Mucosa of rectum (tissue), 2 donors: Measurements from ENCODE around the gene ALDH16A1.

Experiments used
- H3K27ac ChIP-seq, 2 donors: one replicate each; pipeline ENCODE4 v1.7.0; 2013; ENCODE audit warnings: inconsistent platforms in 2 of 2, low read depth in 2 of 2, low read length in 2 of 2
- H3K27me3 ChIP-seq, 2 donors: one replicate each; pipeline ENCODE4 v1.7.0; 2013; ENCODE audit warnings: low read length in 2 of 2; ENCODE audit not compliant: control insufficient read depth in 2 of 2, insufficient read depth in 2 of 2
- H3K36me3 ChIP-seq, 2 donors: one replicate each; pipeline ENCODE4 v1.7.0; 2013; ENCODE audit warnings: low read length in 2 of 2; ENCODE audit not compliant: control insufficient read depth in 2 of 2, insufficient read depth in 2 of 2
- H3K4me1 ChIP-seq, 2 donors: one replicate each; pipeline ENCODE4 v1.7.0; 2013; ENCODE audit warnings: low read length in 2 of 2, mild to moderate bottlenecking in 1 of 2; ENCODE audit not compliant: control insufficient read depth in 2 of 2, insufficient read depth in 2 of 2
- H3K4me3 ChIP-seq, 2 donors: one replicate each; pipeline ENCODE4 v1.7.0; 2013; ENCODE audit warnings: low read length in 2 of 2
- H3K9ac ChIP-seq, 2 donors: one replicate each; pipeline ENCODE4 v1.7.0; 2013; ENCODE audit warnings: low read length in 2 of 2, low read depth in 1 of 2, mild to moderate bottlenecking in 1 of 2
- H3K9me3 ChIP-seq, 2 donors: one replicate each; pipeline ENCODE4 v1.7.0; 2013; ENCODE audit warnings: low read length in 2 of 2; ENCODE audit not compliant: control insufficient read depth in 2 of 2
- donor health status: healthy.
- donor health status: Normal muscosa, but diverticular disease.

The ALDH16A1 gene

DNA sequence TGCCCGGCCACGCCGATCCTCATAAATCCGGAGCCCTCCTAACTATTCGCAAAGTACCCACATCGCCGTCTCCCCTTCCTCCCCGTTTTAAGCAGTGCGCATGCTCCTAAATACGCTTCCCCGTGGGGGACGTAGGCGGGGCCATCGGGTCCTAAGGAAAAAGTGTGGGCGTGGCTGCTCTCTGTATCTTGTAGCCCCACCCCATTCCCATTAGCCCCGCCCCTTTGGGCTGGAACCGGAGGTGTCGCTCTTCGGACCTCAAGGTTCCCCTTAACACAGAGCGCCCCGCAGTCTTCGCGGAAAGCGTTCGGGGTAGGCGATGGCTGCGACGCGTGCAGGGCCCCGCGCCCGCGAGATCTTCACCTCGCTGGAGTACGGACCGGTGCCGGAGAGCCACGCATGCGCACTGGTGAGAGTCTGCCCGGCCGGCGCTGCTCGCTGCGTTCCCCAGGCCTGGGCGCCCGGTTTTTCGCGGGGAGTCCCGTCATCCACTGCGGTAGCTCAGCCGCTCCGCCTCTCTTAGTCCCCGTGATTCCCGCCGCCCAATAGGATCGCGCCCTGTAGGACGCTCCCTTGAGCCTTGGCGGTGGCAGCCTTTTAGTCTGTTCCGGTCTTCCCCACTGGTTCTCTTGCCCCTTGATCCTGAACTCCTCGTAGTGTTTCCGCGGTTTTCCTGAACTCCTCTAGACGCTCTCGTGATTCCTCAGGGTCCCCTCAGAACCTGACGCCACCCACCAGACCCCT, at the start of gene ALDH16A1:
ALDH16A1 (plus strand) TSS at position 213 of the 744 bp plus-strand sequence; CDS start at position 320, 107 bp downstream.
- Histone ChIP-seq H3K9ac (peak within 1 kb of the TSS; percentile 74 to 95), H3K4me3 (peak within 1 kb of the TSS; percentile 70 to 96), H3K4me1 (peaks cover 14 to 24% of the 10 kb centered on the region in 2 donors), H3K27me3 (no peaks in the 10 kb centered on the region), H3K36me3 (peaks cover 5 to 10% of the 10 kb centered on the region in 2 donors), H3K27ac (peak within 1 kb of the TSS; percentile 85 to 98), H3K9me3 (no peaks in the 10 kb centered on the region)

DNA sequence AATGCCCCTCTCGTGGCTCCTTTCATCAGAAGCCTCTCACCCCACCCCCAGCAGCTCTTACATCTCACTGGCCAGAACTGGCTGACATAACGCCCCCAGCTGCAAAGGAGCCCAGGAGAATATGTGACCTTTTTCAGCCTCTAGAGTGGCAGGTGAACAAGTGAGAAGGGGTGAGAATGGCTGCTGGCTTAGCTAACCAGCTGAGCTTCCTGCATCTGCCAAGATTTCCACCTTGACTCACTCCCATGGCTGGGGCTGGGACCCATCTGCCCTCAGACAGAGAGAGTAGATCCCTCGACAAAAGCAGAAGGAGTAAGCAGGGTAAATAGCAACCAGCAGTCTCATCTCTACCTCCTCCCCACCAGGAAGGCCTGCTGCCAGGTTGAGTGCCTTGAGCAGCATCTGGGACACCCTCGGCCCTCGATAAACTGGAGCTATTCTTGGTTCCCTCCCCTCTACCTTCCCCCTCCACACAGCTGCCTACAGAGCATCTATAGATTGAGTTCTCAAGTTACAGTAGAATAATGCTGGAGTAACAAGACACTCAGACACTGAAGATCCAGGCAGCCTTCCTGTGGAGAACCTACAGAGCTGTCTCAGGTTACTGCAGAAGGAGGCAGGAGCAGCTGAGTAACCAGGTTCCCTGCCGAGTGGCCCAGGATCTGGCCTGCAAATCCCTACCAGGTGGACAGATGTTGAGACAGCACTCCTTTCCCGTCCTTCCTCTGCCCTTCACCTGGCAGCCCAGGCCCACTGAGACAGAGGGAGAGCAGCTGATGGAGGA, 49.4 kb upstream of the ALDH16A1 start:
- no peaks in the 10 kb centered on the region for H3K9me3 ChIP-seq
- no peaks in the 10 kb centered on the region for H3K27me3 ChIP-seq
- H3K4me3 ChIP-seq: no peak overlapping the region
- no peaks in the 10 kb centered on the region for H3K4me1 ChIP-seq
- H3K9ac ChIP-seq: no peak overlapping the region
- no peak overlapping the region for H3K27ac ChIP-seq
- no peaks in the 10 kb centered on the region for H3K36me3 ChIP-seq

DNA sequence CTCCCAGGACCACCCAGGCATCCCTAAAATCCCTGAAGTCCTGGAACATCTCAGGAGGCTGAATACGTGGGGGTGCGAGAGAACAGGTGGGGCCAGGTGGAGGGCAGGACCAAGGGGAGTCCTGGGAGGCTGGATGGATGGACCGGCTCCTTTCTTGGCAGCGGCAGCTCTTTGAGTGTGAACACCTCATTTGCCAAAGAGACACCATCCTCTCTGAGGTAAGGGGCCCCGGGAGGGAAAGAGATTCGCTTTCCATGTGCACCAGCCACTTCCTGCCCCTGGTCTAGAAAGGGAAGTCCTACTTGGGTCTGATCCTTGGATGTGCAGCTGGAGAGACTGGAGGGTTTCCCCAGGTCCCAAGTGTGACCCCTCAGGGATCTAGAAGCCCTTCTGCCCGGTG, 45.9 kb upstream of the ALDH16A1 start:
- Histone ChIP-seq H3K36me3 (no peaks in the 10 kb centered on the region), H3K27ac (no peak overlapping the region), H3K9me3 (no peaks in the 10 kb centered on the region), H3K9ac (no peak overlapping the region), H3K27me3 (no peaks in the 10 kb centered on the region), H3K4me1 (peaks cover 0 to 7% of the 10 kb centered on the region in 2 donors), H3K4me3 (no peak overlapping the region)

DNA sequence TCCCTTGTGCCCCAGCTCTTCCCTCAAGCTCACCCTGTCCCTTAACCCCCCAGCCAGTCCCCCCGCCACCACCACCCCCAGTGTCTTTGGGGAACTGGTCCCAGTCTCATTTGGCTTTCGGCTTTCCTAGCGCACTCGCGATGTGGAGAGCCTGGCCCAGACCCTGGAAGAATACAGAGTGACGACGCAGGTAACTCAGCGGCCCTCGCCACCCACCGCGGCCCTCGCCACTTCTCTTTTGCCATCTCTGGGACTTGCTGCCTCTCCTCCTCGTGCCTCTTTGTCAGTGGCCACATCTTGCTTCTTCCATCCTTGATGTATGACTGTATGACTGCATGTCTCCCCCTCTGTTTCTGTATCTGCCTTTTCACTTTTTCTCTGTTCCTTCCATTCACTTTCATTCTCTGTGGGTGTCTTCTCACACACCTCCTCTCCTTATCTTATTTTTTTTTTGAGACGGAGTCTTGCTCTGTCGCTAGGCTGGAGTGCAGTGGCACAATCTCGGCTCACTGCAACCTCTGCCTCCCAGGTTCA, 45.5 kb upstream of the ALDH16A1 start:
- Histone ChIP-seq H3K27ac (no peak overlapping the region), H3K4me1 (peaks cover 0 to 7% of the 10 kb centered on the region in 2 donors), H3K36me3 (no peaks in the 10 kb centered on the region), H3K9ac (no peak overlapping the region), H3K9me3 (no peaks in the 10 kb centered on the region), H3K27me3 (no peaks in the 10 kb centered on the region), H3K4me3 (no peak overlapping the region)

DNA sequence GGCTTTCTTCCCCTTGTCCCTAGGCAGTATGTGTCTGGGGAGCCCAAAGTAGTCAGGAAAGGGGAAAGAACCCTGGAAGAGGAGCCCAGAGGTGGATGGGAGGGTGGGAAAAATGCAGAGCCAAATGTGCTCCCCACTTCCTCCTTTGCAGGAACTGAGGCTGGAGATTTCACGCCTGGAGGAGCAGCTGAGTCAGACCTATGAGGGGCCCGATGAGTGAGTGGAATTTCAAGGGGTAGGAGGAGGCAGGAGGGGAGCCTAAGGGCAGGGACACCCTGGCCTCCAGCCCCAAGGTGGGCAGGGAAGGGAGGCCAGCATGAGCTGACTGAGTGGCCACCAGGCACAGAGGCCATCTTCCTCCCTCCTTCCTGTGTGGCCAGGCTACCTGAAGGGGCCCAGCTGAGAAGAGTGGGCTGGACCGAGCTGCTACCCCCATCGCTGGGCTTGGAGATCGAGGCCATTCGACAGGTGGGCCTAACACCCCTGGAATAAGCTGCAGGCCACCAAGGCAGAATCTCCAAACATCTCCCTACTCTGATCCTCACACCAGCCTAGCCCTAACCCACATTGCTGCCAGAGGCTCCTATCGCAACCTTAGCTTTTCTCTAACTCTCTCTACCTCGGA, 44.1 kb upstream of the ALDH16A1 start:
- no peak overlapping the region for H3K4me3 ChIP-seq
- no peaks in the 10 kb centered on the region for H3K9me3 ChIP-seq
- no peak overlapping the region for H3K9ac ChIP-seq
- H3K36me3 ChIP-seq: no peaks in the 10 kb centered on the region
- H3K27ac ChIP-seq: no peak overlapping the region
- H3K4me1 ChIP-seq: peaks cover 0 to 7% of the 10 kb centered on the region in 2 donors
- no peaks in the 10 kb centered on the region for H3K27me3 ChIP-seq

DNA sequence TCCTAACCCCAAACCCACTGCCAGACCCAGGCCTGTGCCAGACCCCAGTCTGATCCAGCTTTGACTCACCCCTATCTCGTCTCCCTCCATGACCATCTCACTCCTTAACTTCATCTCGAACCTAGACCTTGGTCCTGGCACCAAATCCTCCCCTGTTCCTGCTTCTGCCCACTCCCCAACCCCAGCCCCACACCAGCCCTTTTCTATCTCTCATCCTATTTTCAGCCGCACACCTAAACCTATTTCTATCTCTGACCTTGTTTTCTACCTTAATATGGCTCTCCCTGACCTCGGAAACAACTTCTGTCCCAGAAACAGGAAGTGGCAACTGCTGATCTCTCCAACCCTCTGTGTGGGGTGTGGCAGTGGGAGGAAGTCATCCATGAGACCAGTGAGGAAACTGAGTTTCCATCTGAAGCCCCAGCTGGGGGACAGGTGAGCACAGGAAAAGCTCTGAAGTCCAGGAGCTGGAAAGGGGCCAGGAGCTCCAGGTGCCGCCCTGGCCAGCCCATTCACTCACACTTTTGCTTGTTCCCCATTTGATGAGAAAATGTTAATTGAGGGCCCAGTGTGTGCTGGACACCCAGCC, 43.5 kb upstream of the ALDH16A1 start:
- H3K4me3 ChIP-seq: no peak overlapping the region
- H3K4me1 ChIP-seq: peaks cover 0 to 7% of the 10 kb centered on the region in 2 donors
- no peaks in the 10 kb centered on the region for H3K9me3 ChIP-seq
- H3K9ac ChIP-seq: no peak overlapping the region
- H3K27ac ChIP-seq: no peak overlapping the region
- H3K27me3 ChIP-seq: no peaks in the 10 kb centered on the region
- H3K36me3 ChIP-seq: no peaks in the 10 kb centered on the region

DNA sequence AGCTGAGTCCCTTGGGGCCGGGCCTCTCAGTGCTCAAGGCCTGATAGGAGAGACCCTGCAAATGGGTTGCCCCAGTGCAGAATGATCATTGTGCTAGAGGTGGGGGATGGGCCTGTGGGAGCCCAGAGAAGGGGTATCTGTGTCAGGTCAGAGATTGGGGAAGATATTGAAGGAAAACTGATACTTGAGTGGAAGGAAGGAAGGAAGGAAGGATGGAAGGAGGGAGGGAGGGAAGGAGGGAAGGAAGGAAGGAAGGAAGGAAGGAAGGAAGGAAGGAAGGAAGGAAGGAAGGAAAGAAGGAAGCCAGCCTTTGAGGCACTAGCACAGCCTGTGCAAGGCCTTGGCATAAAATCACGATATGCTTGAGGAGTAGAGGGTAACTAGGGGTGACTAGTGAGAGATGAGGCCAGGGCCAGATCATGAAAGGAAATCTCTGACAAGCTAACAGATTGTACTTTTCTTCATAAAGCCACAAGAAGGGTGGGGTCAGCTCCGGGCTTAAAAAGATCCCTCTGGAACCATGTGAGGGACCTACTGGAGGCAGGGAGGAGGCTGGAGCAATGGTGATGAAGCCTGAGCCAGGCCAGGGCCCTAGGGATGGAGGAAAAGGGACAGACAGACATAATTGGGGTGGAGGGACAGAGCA, 41.2 kb upstream of the ALDH16A1 start:
- Histone ChIP-seq H3K4me1 (peaks cover 0 to 7% of the 10 kb centered on the region in 2 donors), H3K9me3 (no peaks in the 10 kb centered on the region), H3K27ac (no peak overlapping the region), H3K27me3 (peaks cover 0 to 5% of the 10 kb centered on the region in 2 donors), H3K36me3 (no peaks in the 10 kb centered on the region), H3K4me3 (no peak overlapping the region), H3K9ac (no peak overlapping the region)

DNA sequence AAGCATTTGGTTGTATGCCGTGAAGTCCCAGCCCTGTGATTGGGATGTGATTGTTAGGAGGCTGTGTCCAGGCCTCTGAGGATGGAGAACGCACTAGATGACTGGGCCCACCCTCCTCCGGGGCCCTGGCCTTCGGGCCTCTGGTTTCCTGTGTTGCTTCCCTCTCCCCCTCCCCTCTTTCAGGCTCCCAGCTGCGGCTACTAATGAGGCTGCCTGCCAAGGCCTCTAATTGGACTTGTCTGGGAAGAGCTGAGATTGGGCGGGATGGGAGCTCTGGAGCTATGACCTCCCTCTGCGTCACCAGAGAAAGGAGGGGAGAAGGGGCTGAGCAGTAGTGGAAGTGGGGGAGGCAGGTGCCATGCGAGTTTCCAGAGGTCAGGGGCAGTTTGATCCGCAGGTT, 39.7 kb upstream of the ALDH16A1 start:
- no peaks in the 10 kb centered on the region for H3K36me3 ChIP-seq
- H3K4me1 ChIP-seq: peaks cover 0 to 7% of the 10 kb centered on the region in 2 donors
- no peak overlapping the region for H3K9ac ChIP-seq
- H3K9me3 ChIP-seq: no peaks in the 10 kb centered on the region
- H3K4me3 ChIP-seq: no peak overlapping the region
- H3K27me3 ChIP-seq: peaks cover 11 to 16% of the 10 kb centered on the region in 2 donors
- H3K27ac ChIP-seq: no peak overlapping the region

DNA sequence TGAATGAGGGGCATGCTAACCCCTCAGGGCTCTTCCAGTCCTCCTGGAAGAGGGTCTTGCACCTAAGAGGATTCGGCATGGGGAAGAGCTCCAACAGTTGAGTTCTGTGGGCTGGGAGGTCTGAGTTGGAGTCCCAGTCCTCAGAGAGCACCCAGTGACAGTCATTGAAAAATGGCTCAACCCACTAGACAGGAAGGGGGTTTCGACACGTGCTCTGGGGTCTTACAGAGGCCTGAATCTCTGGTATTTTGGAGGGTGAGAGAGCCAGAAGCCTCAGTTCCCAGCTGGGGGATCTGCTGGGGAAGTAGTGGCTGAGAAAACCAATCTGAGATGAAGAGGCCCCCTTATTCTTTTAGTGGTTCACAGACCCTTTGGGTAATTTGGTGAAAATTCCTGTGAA, 38.8 kb upstream of the ALDH16A1 start:
- no peaks in the 10 kb centered on the region for H3K9me3 ChIP-seq
- H3K4me3 ChIP-seq: no peak overlapping the region
- peaks cover 17 to 22% of the 10 kb centered on the region in 2 donors for H3K27me3 ChIP-seq
- no peaks in the 10 kb centered on the region for H3K36me3 ChIP-seq
- H3K9ac ChIP-seq: no peak overlapping the region
- H3K4me1 ChIP-seq: peaks cover 0 to 5% of the 10 kb centered on the region in 2 donors
- no peak overlapping the region for H3K27ac ChIP-seq
